HG03575 (cell line): Measurements from ENCODE around the gene MRGPRD.

Experiments used
- ATAC-seq: cut with Tn5 transposase; IDR thresholded peaks from one replicate; pipeline ENCODE4 v1.9.1; 2021; ENCODE audit not compliant: unreplicated experiment, insufficient number of reproducible peaks, low FRiP score; ENCODE audit errors: extremely low read depth

The MRGPRD gene

GRCh38 chr11:68996376-68997123 lies 15.8 kb upstream of the MRGPRD start:
- ATAC-seq = no peak

- ATAC-seq = no peak
Observed at GRCh38 chr11:68994894-68995285, 14.1 kb upstream of the MRGPRD start.

- ATAC-seq = no peak
Observed at GRCh38 chr11:68994161-68994893, 13.5 kb upstream of the MRGPRD start.

GRCh38 chr11:68993546-68993945 lies 12.8 kb upstream of the MRGPRD start:
- no peak for ATAC-seq

- ATAC-seq = no peak
Observed at GRCh38 chr11:68992743-68993255, 12.0 kb upstream of the MRGPRD start.

- ATAC-seq = no peak
Observed at GRCh38 chr11:68990995-68991780, 10.4 kb upstream of the MRGPRD start.

- ATAC-seq = no peak
Observed at GRCh38 chr11:68989936-68990606, 9.3 kb upstream of the MRGPRD start.

- no peak for ATAC-seq
Observed at GRCh38 chr11:68988491-68988890, 7.7 kb upstream of the MRGPRD start.

GRCh38 chr11:68987211-68987610 lies 6.4 kb upstream of the MRGPRD start:
- no peak for ATAC-seq

GRCh38 chr11:68983801-68984200 lies 3.0 kb upstream of the MRGPRD start:
- ATAC-seq = no peak

- ATAC-seq = no peak
Observed at GRCh38 chr11:68982134-68982533, 1.3 kb upstream of the MRGPRD start.

- no peak for ATAC-seq
Observed at GRCh38 chr11:68979931-68980775, 633 bp downstream of the MRGPRD start.

- ATAC-seq = no peak
Observed at GRCh38 chr11:68978931-68979594, 1.7 kb downstream of the MRGPRD start.

- no peak for ATAC-seq
Observed at GRCh38 chr11:68978626-68978930, 2.2 kb downstream of the MRGPRD start.

GRCh38 chr11:68977781-68978625 lies 2.8 kb downstream of the MRGPRD start:
- no peak for ATAC-seq

- ATAC-seq = no peak
Observed at GRCh38 chr11:68976563-68976962, 4.2 kb downstream of the MRGPRD start.

GRCh38 chr11:68976095-68976494 lies 4.7 kb downstream of the MRGPRD start:
- no peak for ATAC-seq
